Mesenchymal stem cell (in vitro differentiated cells and primary cell): Measurements from ENCODE around the gene ART5.
"Not testable (repeated sequence)": the region's sequence is repeated elsewhere in the genome, so short reads cannot be mapped to it uniquely, and the experiment has no call there.

Source experiments
- DNase-seq: peaks from one replicate; pipeline ENCODE4 v3.0.0-alpha.2; 2013
- H2AFZ ChIP-seq: one replicate; pipeline ENCODE4 v1.6.1; 2013; ENCODE audit warnings: low read depth, mild to moderate bottlenecking, control low read depth, inconsistent platforms, low read length, moderate library complexity
- H2AK5ac ChIP-seq: 2 replicates; pipeline ENCODE4 v1.6.1; 2013; ENCODE audit warnings: low read length, moderate library complexity, mild to moderate bottlenecking, inconsistent platforms; ENCODE audit not compliant: severe bottlenecking
- H2BK120ac ChIP-seq: one replicate; pipeline ENCODE4 v1.6.1; 2013; ENCODE audit warnings: low read depth, mild to moderate bottlenecking, inconsistent platforms, low read length, moderate library complexity
- H2BK12ac ChIP-seq, 2 experiments: one replicate each; pipeline ENCODE4 v1.6.1; 2013; ENCODE audit warnings: inconsistent platforms in 2 of 2, low read length in 2 of 2, mild to moderate bottlenecking in 2 of 2, moderate library complexity in 2 of 2, control low read depth in 1 of 2
- H2BK15ac ChIP-seq: one replicate; pipeline ENCODE4 v1.6.1; 2013; ENCODE audit warnings: mild to moderate bottlenecking, low read depth, inconsistent platforms; ENCODE audit not compliant: poor library complexity, severe bottlenecking
- H2BK5ac ChIP-seq: 2 replicates; pipeline ENCODE4 v1.6.1; 2013; ENCODE audit warnings: low read depth, mild to moderate bottlenecking, low read length, control low read depth, inconsistent platforms; ENCODE audit not compliant: poor library complexity, severe bottlenecking
- H3K14ac ChIP-seq, 2 experiments: one replicate each; pipeline ENCODE4 v1.6.1; 2013; ENCODE audit warnings: inconsistent platforms in 2 of 2, low read length in 2 of 2, control low read depth in 1 of 2, mild to moderate bottlenecking in 1 of 2, moderate library complexity in 1 of 2
- H3K18ac ChIP-seq, 2 experiments: one replicate each; pipeline ENCODE4 v1.6.1; 2013; ENCODE audit warnings: inconsistent platforms in 2 of 2, low read length in 2 of 2, control low read depth in 1 of 2, low read depth in 1 of 2, mild to moderate bottlenecking in 1 of 2
- H3K23ac ChIP-seq, 2 experiments: one replicate each; pipeline ENCODE4 v1.6.1; 2013; ENCODE audit warnings: inconsistent platforms in 2 of 2, low read length in 2 of 2, mild to moderate bottlenecking in 2 of 2, moderate library complexity in 2 of 2, control low read depth in 1 of 2
- H3K27ac ChIP-seq: 2 replicates; pipeline ENCODE4 v1.5.1; 2013; ENCODE audit warnings: mild to moderate bottlenecking, moderate library complexity, low read length, control low read depth, inconsistent platforms; ENCODE audit not compliant: poor library complexity, severe bottlenecking
- H3K27me3 ChIP-seq, 2 experiments: 2 replicates each; pipeline versions ENCODE4 v1.6.1 to v1.7.0; 2013; ENCODE audit warnings: low read length in 2 of 2, mild to moderate bottlenecking in 2 of 2, moderate library complexity in 2 of 2, control low read depth in 1 of 2, inconsistent platforms in 1 of 2; ENCODE audit not compliant: control insufficient read depth in 1 of 2, insufficient read depth in 1 of 2
- H3K36me3 ChIP-seq, 2 experiments: 2 replicates each; pipeline versions ENCODE4 v1.6.1 to v1.7.0; 2013; ENCODE audit warnings: low read length in 2 of 2, control low read depth in 1 of 2, inconsistent platforms in 1 of 2, low read depth in 1 of 2, mild to moderate bottlenecking in 1 of 2; ENCODE audit not compliant: insufficient read depth in 2 of 2, control insufficient read depth in 1 of 2
- H3K4ac ChIP-seq, 2 experiments: one replicate each; pipeline ENCODE4 v1.6.1; 2013; ENCODE audit warnings: inconsistent platforms in 2 of 2, low read length in 2 of 2, mild to moderate bottlenecking in 2 of 2, moderate library complexity in 2 of 2, control low read depth in 1 of 2, low read depth in 1 of 2
- H3K4me1 ChIP-seq: 2 replicates; pipeline ENCODE4 v1.6.1; 2013; ENCODE audit warnings: low read depth, low read length, control low read depth; ENCODE audit not compliant: control insufficient read depth, insufficient read depth
- H3K4me2 ChIP-seq: 2 replicates; pipeline ENCODE4 v1.6.1; 2013; ENCODE audit warnings: low read length, mild to moderate bottlenecking, inconsistent platforms; ENCODE audit not compliant: poor library complexity, severe bottlenecking
- H3K4me3 ChIP-seq, 2 experiments: 2 replicates each; pipeline versions ENCODE4 v1.5.1 to v1.7.0; 2013; ENCODE audit warnings: low read length in 2 of 2, mild to moderate bottlenecking in 2 of 2, control low read depth in 1 of 2, low read depth in 1 of 2; ENCODE audit not compliant: insufficient read depth in 1 of 2
- H3K79me1 ChIP-seq: replicated peaks from 2 replicates; pipeline ENCODE4 v1.6.1; 2013; ENCODE audit warnings: mild to moderate bottlenecking, control low read depth, low read length, inconsistent platforms; ENCODE audit not compliant: poor library complexity, severe bottlenecking
- H3K9ac ChIP-seq: 2 replicates; pipeline ENCODE4 v1.7.0; 2013; ENCODE audit warnings: mild to moderate bottlenecking, low read length, moderate library complexity
- H3K9me3 ChIP-seq: 2 replicates; pipeline ENCODE4 v1.7.0; 2013; ENCODE audit warnings: mild to moderate bottlenecking, low read length; ENCODE audit not compliant: control insufficient read depth
- H4K8ac ChIP-seq: one replicate; pipeline ENCODE4 v1.6.1; 2013; ENCODE audit warnings: inconsistent platforms, mild to moderate bottlenecking, low read length, moderate library complexity
- H4K91ac ChIP-seq: one replicate; pipeline ENCODE4 v1.6.1; 2013; ENCODE audit warnings: mild to moderate bottlenecking, low read length, inconsistent platforms
- WGBS: methylation state at CpG from one replicate; pipeline ENCODE4 v1.1.7; 2013; ENCODE audit warnings: mixed read lengths; 5-methylcytosine and 5-hydroxymethylcytosine counted together

Gene ART5

DNA sequence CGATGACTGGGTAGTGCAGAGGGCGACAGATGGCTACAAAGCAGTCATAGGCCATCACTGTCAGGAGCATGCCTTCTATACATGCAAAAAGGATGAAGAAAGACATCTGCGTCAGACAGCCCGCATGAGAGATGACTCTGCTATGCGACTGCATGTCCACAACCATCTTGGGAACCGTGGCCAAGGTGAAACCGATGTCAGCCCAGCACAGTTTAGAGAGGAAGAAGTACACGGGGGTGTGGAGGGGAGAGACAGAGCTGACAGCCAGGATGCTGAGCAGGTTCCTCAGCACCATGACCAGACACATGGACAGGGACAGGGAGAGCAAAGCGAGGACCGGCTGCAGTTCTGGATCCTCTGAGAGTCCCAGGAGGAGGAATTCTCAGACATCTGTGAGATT lies 41.6 kb downstream of the ART5 start:
- WGBS: 85% methylated on average over 8 of the region's 10 CpGs
- not testable (repeated sequence) for H3K9ac ChIP-seq

DNA sequence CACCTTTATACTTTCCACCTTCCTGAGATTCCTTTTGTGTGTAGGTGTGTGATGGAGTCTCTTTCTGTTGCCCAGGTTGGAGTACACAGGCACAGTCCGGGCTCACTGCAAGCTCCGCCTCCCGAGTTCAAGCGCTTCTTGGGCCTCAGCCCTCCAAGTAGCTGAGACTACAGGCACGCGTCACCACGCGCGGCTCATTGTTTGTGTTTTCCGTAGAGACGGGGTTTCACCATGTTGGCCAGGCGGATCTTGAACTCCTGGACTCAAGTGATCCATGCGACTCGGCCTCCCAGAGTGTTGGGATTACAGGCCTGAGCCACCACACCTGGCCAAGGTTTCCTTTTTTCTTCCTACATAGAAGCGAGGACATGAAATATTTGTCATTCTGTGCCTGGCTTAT lies 44.0 kb downstream of the ART5 start:
- not testable (repeated sequence) for H3K23ac ChIP-seq, H3K4me3 ChIP-seq, H2BK15ac ChIP-seq, H2AK5ac ChIP-seq, H2BK5ac ChIP-seq, H3K4me2 ChIP-seq, H3K79me1 ChIP-seq, DNase-seq, H3K14ac ChIP-seq, H3K36me3 ChIP-seq, H3K4me1 ChIP-seq, H4K8ac ChIP-seq, H3K18ac ChIP-seq, H3K27me3 ChIP-seq, H3K27ac ChIP-seq, H2AFZ ChIP-seq, H3K9me3 ChIP-seq, H2BK12ac ChIP-seq, H3K4ac ChIP-seq, H2BK120ac ChIP-seq, H3K9ac ChIP-seq, H4K91ac ChIP-seq
- WGBS: 94% methylated on average over 15 of the region's 15 CpGs

More for the DNA sequence above, 41.6 kb downstream of the ART5 start:
- H2BK5ac ChIP-seq, H4K91ac ChIP-seq, H2AFZ ChIP-seq, H2AK5ac ChIP-seq, H3K9me3 ChIP-seq, H2BK12ac ChIP-seq, H3K36me3 ChIP-seq, H3K4me1 ChIP-seq, H2BK15ac ChIP-seq, H2BK120ac ChIP-seq, H3K4ac ChIP-seq, H3K4me3 ChIP-seq, DNase-seq, H3K14ac ChIP-seq, H3K79me1 ChIP-seq, H3K4me2 ChIP-seq, H3K27ac ChIP-seq, H4K8ac ChIP-seq, H3K23ac ChIP-seq, H3K18ac ChIP-seq, H3K27me3 ChIP-seq: not testable (repeated sequence)

DNA sequence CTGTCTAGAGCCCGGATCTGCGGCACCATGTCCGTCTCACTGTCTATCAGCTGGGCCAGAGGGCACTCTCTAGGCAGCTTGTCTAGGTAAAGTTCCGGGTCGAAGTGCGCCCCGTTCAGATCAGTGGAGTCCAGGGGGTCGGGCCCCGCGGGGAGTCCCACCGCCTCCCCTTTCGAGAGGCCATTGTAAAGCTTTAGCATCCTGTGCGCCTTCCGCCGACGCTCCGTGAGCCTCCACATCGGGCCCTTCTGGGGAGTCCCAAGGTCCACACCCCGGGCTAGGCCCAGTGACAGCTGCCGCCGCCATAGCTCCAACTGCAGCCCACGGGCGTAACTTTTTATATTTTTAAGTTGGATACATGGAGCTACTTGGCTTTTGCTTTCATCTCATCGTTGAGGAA lies 50.5 kb downstream of the ART5 start:
- not testable (repeated sequence) for H3K4me2 ChIP-seq, H3K14ac ChIP-seq, H3K9ac ChIP-seq, H3K4me3 ChIP-seq, H3K4ac ChIP-seq, H3K18ac ChIP-seq, H2BK15ac ChIP-seq, H2BK5ac ChIP-seq, H3K4me1 ChIP-seq, H3K27ac ChIP-seq, H2BK120ac ChIP-seq, H3K79me1 ChIP-seq, H4K8ac ChIP-seq, H2BK12ac ChIP-seq, H4K91ac ChIP-seq, H3K27me3 ChIP-seq, H3K9me3 ChIP-seq, H2AFZ ChIP-seq, H3K36me3 ChIP-seq, H2AK5ac ChIP-seq, H3K23ac ChIP-seq, DNase-seq
- 95% methylated on average over 22 of the region's 24 CpGs for WGBS

DNA sequence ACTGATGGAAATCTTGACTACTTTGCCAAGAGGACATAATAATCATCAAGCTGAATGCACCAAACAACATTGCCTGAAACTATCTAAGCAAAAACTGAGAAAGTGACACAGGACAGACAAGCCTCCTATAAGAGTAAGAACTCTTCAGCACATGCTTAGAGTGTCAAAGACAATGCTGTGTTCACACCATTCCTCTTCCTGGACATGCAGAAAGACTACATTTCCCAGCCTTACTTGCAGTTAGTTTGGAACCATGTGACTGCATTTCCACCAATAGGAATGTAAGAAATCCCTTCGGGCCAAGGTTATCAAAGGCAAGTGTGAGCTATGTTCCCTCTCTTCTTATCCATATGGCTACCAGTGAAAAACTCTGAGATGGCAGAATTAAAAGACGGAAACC lies 51.6 kb downstream of the ART5 start:
- not testable (repeated sequence) for DNase-seq, H3K18ac ChIP-seq, H3K79me1 ChIP-seq, H3K9ac ChIP-seq, H2BK120ac ChIP-seq, H2AK5ac ChIP-seq, H3K4me1 ChIP-seq, H3K27ac ChIP-seq, H2BK15ac ChIP-seq, H4K8ac ChIP-seq, H3K4me2 ChIP-seq, H3K36me3 ChIP-seq, H4K91ac ChIP-seq, H3K23ac ChIP-seq, H3K4ac ChIP-seq, H3K4me3 ChIP-seq, H2BK12ac ChIP-seq, H3K14ac ChIP-seq, H2AFZ ChIP-seq, H3K9me3 ChIP-seq, H3K27me3 ChIP-seq, H2BK5ac ChIP-seq
- WGBS: 81% methylated on average over 2 of the region's 2 CpGs
